IMR-90 (cell line): Measurements from ENCODE around the gene ZNF451. TPM values are rescaled to one million over a fixed set of nuclear protein-coding genes. Genes with fewer than 3 reads are reported as not detected.

ENCODE experiments used
- ATAC-seq: fragments of 200-7000 bp; cut with Tn5 transposase; 2 replicates; pipeline ENCODE4 v1.9.1; 2020; ENCODE audit warnings: low read depth, mild to moderate bottlenecking, moderate library complexity
- BruUV-seq: library from RNA; stranded (reverse); fragments of 400-500 nt; replicated peaks from 2 replicates; lab custom pipeline; 2021; lab: Mats Ljungman, UMichigan
- CTCF ChIA-PET: fragments of 300-600 bp; formaldehyde crosslinking; extraction: SDS; loops from one replicate; lab custom pipeline; 2021; ENCODE audit warnings: antibody characterized with exemption; lab: Yijun Ruan, JAX
- POLR2A ChIA-PET: fragments of 300-600 bp; sonication (Branson Sonifier 250); formaldehyde crosslinking; loops from one replicate; lab custom pipeline; 2022; ENCODE audit warnings: antibody characterized with exemption; ENCODE audit not compliant: unreplicated experiment; lab: Charles Lee
- DNase-seq: peaks from one replicate; pipeline ENCODE4 v3.0.0; 2013
- H2AFZ ChIP-seq: replicated peaks from 2 replicates; pipeline ENCODE3; 2013; ENCODE audit warnings: low read length, mild to moderate bottlenecking; ENCODE audit not compliant: poor library complexity
- H2AK5ac ChIP-seq: 2 replicates; pipeline ENCODE4 v1.6.1; 2013; ENCODE audit warnings: low read depth, low read length, inconsistent platforms
- H2AK9ac ChIP-seq: replicated peaks from 2 replicates; pipeline ENCODE3; 2013; ENCODE audit warnings: mild to moderate bottlenecking, low read depth, low read length, moderate library complexity; ENCODE audit not compliant: poor library complexity
- H2BK120ac ChIP-seq: 2 replicates; pipeline ENCODE4 v1.6.1; 2013; ENCODE audit warnings: low read depth, low read length, inconsistent platforms
- H2BK15ac ChIP-seq: 3 replicates; pipeline ENCODE4 v1.6.1; 2013; ENCODE audit warnings: low read depth, low read length, inconsistent platforms
- H2BK20ac ChIP-seq: 2 replicates; pipeline ENCODE4 v1.6.1; 2013; ENCODE audit warnings: low read depth, mild to moderate bottlenecking, inconsistent platforms, low read length, moderate library complexity
- H2BK5ac ChIP-seq: 2 replicates; pipeline ENCODE4 v1.6.1; 2013; ENCODE audit warnings: mild to moderate bottlenecking, low read depth, low read length, inconsistent platforms; ENCODE audit not compliant: poor library complexity, severe bottlenecking
- H3K14ac ChIP-seq: replicated peaks from 2 replicates; pipeline ENCODE4 v1.6.1; 2013; ENCODE audit warnings: low read depth, low read length, inconsistent platforms
- H3K18ac ChIP-seq: 2 replicates; pipeline ENCODE4 v1.6.1; 2013; ENCODE audit warnings: low read depth, low read length, control low read depth
- H3K23ac ChIP-seq: 2 replicates; pipeline ENCODE4 v1.6.1; 2013; ENCODE audit warnings: low read depth, low read length, inconsistent platforms
- H3K27ac ChIP-seq: 2 replicates; pipeline ENCODE4 v1.5.1; 2013; ENCODE audit warnings: mild to moderate bottlenecking, control low read depth, low read length; ENCODE audit not compliant: insufficient read depth
- H3K27me3 ChIP-seq: 2 replicates; pipeline ENCODE4 v1.6.1; 2013; ENCODE audit warnings: low read length; ENCODE audit not compliant: control insufficient read depth, insufficient read depth
- H3K36me3 ChIP-seq: 2 replicates; pipeline ENCODE4 v1.6.1; 2013; ENCODE audit warnings: low read length, mixed read lengths; ENCODE audit not compliant: control insufficient read depth, insufficient read depth
- H3K4ac ChIP-seq: 2 replicates; pipeline ENCODE4 v1.6.1; 2013; ENCODE audit warnings: low read depth, low read length, inconsistent platforms
- H3K4me1 ChIP-seq: 2 replicates; pipeline ENCODE4 v1.6.1; 2013; ENCODE audit warnings: low read length, mixed read lengths; ENCODE audit not compliant: control insufficient read depth, insufficient read depth
- H3K4me2 ChIP-seq: 2 replicates; pipeline ENCODE4 v1.6.1; 2013; ENCODE audit warnings: low read depth, mild to moderate bottlenecking, control low read depth, low read length, moderate library complexity
- H3K4me3 ChIP-seq: 2 replicates; pipeline ENCODE4 v1.5.1; 2013; ENCODE audit warnings: low read depth, mild to moderate bottlenecking, control low read depth, low read length, moderate library complexity; ENCODE audit not compliant: insufficient read depth
- H3K56ac ChIP-seq: 2 replicates; pipeline ENCODE4 v1.6.1; 2013; ENCODE audit warnings: low read length, inconsistent platforms; ENCODE audit not compliant: insufficient read depth; ENCODE audit errors: extremely low read depth
- H3K79me1 ChIP-seq, 2 experiments: 2 replicates each; pipeline ENCODE4 v1.6.1; 2013; ENCODE audit warnings: low read length in 2 of 2, inconsistent platforms in 1 of 2, low read depth in 1 of 2
- H3K9ac ChIP-seq: 2 replicates; pipeline ENCODE4 v1.6.1; 2013; ENCODE audit warnings: low read depth, low read length, control low read depth
- H3K9me1 ChIP-seq: 2 replicates; pipeline ENCODE4 v1.6.1; 2013; ENCODE audit warnings: low read length, inconsistent platforms; ENCODE audit not compliant: insufficient read depth
- H3K9me3 ChIP-seq: 2 replicates; pipeline ENCODE4 v1.6.1; 2013; ENCODE audit warnings: low read length; ENCODE audit not compliant: control insufficient read depth, insufficient read depth
- H4K20me1 ChIP-seq: 2 replicates; pipeline ENCODE4 v1.6.1; 2013; ENCODE audit warnings: low read length, inconsistent platforms; ENCODE audit not compliant: insufficient read depth
- H4K5ac ChIP-seq: 2 replicates; pipeline ENCODE4 v1.6.1; 2013; ENCODE audit warnings: mild to moderate bottlenecking, low read depth, low read length, control low read depth
- H4K8ac ChIP-seq, 2 experiments: 2 replicates each; pipeline ENCODE4 v1.6.1; 2013; ENCODE audit warnings: low read depth in 2 of 2, low read length in 2 of 2, control low read depth in 1 of 2, inconsistent platforms in 1 of 2
- H4K91ac ChIP-seq: 2 replicates; pipeline ENCODE4 v1.6.1; 2013; ENCODE audit warnings: low read depth, low read length, inconsistent platforms; ENCODE audit not compliant: insufficient read depth
- CEBPB ChIP-seq: IDR thresholded peaks from 2 replicates; pipeline ENCODE4 v1.6.1; 2012; ENCODE audit warnings: low read depth, low read length, improper control_type of control experiment
- FOS ChIP-seq: fragments of 150-350 bp; IDR thresholded peaks from 2 replicates; pipeline ENCODE4 v1.6.1; 2016; ENCODE audit warnings: low read depth, low read length
- POLR2A ChIP-seq: IDR thresholded peaks from 2 replicates; pipeline ENCODE4 v1.6.1; 2012; ENCODE audit warnings: mild to moderate bottlenecking, low read depth, low read length
- RCOR1 ChIP-seq: IDR thresholded peaks from 2 replicates; pipeline ENCODE4 v1.6.1; 2012; ENCODE audit warnings: mild to moderate bottlenecking, low read length, improper control_type of control experiment; ENCODE audit not compliant: insufficient replicate concordance
- WGBS, 2 experiments: methylation state at CpG; one replicate each; pipeline versions ENCODE4 v1.1.5 to v1.1.7; 2013; ENCODE audit warnings: missing lambda C conversion rate in 2 of 2; ENCODE audit not compliant: insufficient read length in 1 of 2; ENCODE audit errors: extremely low coverage in 2 of 2; 5-methylcytosine and 5-hydroxymethylcytosine counted together
- dilution Hi-C: fragments of 300-500 bp; cut with HindIII; formaldehyde crosslinking; loops from one replicate; pipeline ENCODE4 v1.14.3; 2018; ENCODE audit warnings: low sequenced_read_pairs; ENCODE audit not compliant: unreplicated experiment
- in situ Hi-C: fragments of 300-500 bp; cut with MboI; formaldehyde crosslinking; loops from 3 replicates; pipeline ENCODE4 v1.14.3; 2019; ENCODE audit warnings: low sequenced_read_pairs, inconsistent platforms, mixed read lengths
- intact Hi-C: fragments of 100-400 bp; cut with micrococcal nuclease; formaldehyde crosslinking; loops from 2 replicates; pipeline ENCODE4 v1.10.0; 2022
- polyA plus RNA-seq, 3 experiments: library from polyadenylated mRNA; depleted of rRNA; stranded (reverse); fragments of >200 nt; gene quantifications; 2 replicates each; pipeline ENCODE4 v1.2.3, GENCODE V29; 2012; ENCODE audit warnings: low replicate concordance in 1 of 3
- total RNA-seq: library from RNA; depleted of rRNA; stranded (reverse); fragments of >200 nt; gene quantifications from 2 replicates; pipeline ENCODE4 v1.2.3, GENCODE V29; 2012

Gene ZNF451
- total and polyA plus RNA-seq, 2 of the 4 experiments (the other 2 are of a cell fraction): 10.0 to 48.6 TPM

DNA sequence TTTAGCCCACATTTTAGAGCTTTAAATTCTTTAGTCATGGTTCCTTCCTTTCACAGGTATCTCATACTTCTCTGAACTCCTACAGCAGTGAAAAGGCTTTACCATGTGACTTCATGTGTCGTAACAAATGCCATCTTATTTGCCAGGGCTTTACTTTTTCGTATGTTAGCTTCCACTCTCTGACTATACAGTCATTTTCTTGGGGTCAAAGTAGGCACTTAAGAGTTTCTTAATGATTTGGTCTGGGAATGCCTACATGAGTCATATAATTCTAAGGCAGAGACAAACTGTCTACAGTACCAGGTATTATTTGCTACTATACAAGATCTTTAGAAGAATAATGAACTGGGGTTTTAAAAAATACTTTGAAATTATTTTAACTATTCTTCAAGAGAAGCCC is 117.2 kb downstream of the ZNF451 start:
- H2AFZ ChIP-seq: no peak overlapping the region
- no peak overlapping the region for H4K91ac ChIP-seq
- no TSS peak for BruUV-seq
- H3K4me2 ChIP-seq: no peak overlapping the region
- CTCF ChIA-PET: interaction anchor here (0.8 to 2.0 kb wide), 4 partner anchors 9 to 17 kb away, joined by 3 to 6 read pairs (median 5); partner anchors contain the start of gene RAB23
- no peak overlapping the region for H3K56ac ChIP-seq
- DNase-seq (peak; percentile 65), ATAC-seq (peak; percentile 50; the same call in 1 of the 2 replicates)
- peaks cover 18% of the 10 kb centered on the region for H3K4me1 ChIP-seq
- H3K18ac ChIP-seq: peak overlapping the region; percentile 2; the same call in 1 of the 2 replicates
- no peaks in the 10 kb centered on the region for H3K27me3 ChIP-seq
- no peak overlapping the region for H4K5ac ChIP-seq
- H3K4ac ChIP-seq: no peak overlapping the region
- no peak overlapping the region for H3K9ac ChIP-seq
- peaks cover 16% of the 10 kb centered on the region for H3K9me1 ChIP-seq
- intact Hi-C loops: no loop called here
- no peak overlapping the region for H2AK9ac ChIP-seq
- in situ Hi-C loops: no loop called here
- no CpG with 5 or more reads among the region's 2 CpGs for WGBS, 2 experiments
- dilution Hi-C loops: no loop called here
- peaks cover 6% of the 10 kb centered on the region for H3K36me3 ChIP-seq
- H4K20me1 ChIP-seq: peaks cover 30% of the 10 kb centered on the region
- H4K8ac ChIP-seq: peak overlapping the region in 1 of 2 experiments; percentile 72; a peak in 2 of 4 replicates
- H3K14ac ChIP-seq: no peak overlapping the region
- H2AK5ac ChIP-seq: no peak overlapping the region
- H3K79me1 ChIP-seq: peaks cover 39 to 69% of the 10 kb centered on the region in 2 experiments
- no peak overlapping the region for H2BK15ac ChIP-seq
- TF ChIP-seq RCOR1: no peak
- no peak for TF ChIP-seq POLR2A
- peak; percentile 39; the same call in 1 of the 2 replicates for TF ChIP-seq FOS
- TF ChIP-seq CEBPB: peak; percentile 50; the same call in 1 of the 2 replicates
- H3K9me3 ChIP-seq: no peaks in the 10 kb centered on the region
- H3K27ac ChIP-seq: no peak overlapping the region
- no peak overlapping the region for H3K23ac ChIP-seq
- peak overlapping the region; percentile 55 for H2BK5ac ChIP-seq
- H3K4me3 ChIP-seq: no peak overlapping the region
- no peak overlapping the region for H2BK20ac ChIP-seq
- POLR2A ChIA-PET: no interaction called here
- H2BK120ac ChIP-seq: no peak overlapping the region; the same call in 1 of the 2 replicates
